ENCODE measurements around the gene PPP1CA.
"Not testable (repeated sequence)": the region's sequence is repeated elsewhere in the genome, so short reads cannot be mapped to it uniquely, and the experiment has no call there.

The PPP1CA gene

GRCh38 chr11:67416416-67417335 lies 15.0 kb upstream of the PPP1CA start:
- FAIRE-seq: no peak

- no peak for FAIRE-seq
Observed at GRCh38 chr11:67415501-67416304, 14.0 kb upstream of the PPP1CA start, which contains the start of gene CARNS1. Gene CARNS1 (plus strand): TSS chr11:67415678. CDS start chr11:67416200, 522 bp downstream.

DNA sequence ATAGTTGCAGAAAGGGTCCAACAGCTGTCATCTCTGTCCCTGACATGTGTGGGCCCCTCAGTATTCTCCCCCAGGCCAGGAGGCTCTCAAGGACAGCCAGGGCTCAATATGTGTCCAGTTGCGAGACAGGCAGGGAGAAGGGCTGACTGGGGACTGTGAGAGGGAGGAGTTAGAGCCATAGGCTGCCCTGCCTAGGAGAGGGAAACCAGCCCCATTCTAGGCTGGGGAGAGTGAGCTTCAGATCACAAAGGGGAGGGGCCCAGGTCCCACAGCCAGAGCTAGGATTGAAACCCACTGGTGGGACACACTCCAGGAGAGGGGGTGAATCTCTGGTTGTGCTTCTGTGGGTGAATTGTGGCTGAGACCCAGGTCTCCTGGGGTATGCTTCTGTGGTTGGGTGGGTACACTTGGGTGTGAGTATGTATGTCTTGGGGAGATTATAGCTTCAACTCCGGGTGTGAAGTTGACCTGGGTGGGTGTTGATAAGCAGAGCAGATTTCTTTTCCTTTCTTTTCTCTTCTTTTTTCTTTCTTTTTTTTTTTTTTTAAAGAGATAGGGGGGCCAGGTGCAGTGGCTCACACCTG lies 11.7 kb upstream of the PPP1CA start:
- no peak for FAIRE-seq

DNA sequence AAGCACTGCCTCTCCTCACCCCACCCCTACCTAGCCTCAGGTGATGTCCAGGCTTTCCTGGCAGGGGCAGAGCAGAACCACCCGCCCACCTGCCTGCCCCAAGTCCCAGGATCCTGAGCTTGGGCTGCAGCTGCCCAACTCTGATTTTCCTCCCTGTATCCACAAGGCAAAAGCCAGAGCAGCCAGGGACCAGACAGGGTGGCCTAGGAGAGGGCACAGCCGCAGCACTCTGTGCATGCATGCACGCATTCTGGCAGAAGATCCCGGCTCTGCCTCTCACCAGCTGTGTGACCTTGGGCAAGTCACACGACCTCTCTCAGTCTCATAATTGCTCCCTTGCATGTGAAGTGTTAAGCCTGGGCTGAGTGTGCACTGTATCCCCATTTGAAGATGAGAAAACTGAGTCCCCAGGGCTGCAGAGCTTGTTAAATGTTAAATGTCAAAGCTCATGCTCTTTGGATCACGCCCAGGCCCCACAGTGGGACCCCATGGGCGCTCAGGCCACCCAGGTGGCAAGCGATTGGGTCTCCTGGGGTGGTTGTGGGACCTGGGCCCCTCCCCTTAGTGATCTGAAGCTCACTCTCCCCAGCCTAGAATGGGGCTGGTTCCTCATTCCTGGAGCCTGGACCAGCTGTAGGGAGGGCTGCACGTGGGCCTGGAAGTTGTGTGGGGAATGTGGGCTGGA lies 11.0 kb upstream of the PPP1CA start:
- no peak for FAIRE-seq

DNA sequence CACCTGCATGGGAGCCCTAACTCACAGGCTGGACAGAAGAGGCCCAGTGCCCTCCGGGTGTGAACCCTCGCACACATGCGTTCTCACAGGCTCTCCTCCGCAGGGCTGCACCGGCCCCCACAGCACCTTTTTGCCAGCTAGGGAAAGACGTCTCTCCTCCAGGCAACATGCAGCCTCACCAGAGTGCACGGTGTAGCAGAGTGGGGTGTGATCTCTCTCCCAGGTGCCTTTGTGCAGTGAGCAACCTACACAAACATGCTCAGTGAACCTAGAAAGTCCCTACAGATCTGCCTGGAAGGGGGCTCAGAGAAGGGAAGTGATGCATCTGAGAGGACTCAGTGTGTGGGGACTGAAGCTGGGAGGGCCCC lies 10.1 kb upstream of the PPP1CA start:
- FAIRE-seq: no peak

GRCh38 chr11:67410984-67411784 lies 9.5 kb upstream of the PPP1CA start:
- FAIRE-seq: no peak

GRCh38 chr11:67410369-67410831 lies 8.7 kb upstream of the PPP1CA start:
- no peak for FAIRE-seq

GRCh38 chr11:67409781-67410368 lies 8.2 kb upstream of the PPP1CA start:
- no peak for FAIRE-seq

- FAIRE-seq: no peak
Observed at GRCh38 chr11:67409261-67409666, 7.6 kb upstream of the PPP1CA start.

DNA sequence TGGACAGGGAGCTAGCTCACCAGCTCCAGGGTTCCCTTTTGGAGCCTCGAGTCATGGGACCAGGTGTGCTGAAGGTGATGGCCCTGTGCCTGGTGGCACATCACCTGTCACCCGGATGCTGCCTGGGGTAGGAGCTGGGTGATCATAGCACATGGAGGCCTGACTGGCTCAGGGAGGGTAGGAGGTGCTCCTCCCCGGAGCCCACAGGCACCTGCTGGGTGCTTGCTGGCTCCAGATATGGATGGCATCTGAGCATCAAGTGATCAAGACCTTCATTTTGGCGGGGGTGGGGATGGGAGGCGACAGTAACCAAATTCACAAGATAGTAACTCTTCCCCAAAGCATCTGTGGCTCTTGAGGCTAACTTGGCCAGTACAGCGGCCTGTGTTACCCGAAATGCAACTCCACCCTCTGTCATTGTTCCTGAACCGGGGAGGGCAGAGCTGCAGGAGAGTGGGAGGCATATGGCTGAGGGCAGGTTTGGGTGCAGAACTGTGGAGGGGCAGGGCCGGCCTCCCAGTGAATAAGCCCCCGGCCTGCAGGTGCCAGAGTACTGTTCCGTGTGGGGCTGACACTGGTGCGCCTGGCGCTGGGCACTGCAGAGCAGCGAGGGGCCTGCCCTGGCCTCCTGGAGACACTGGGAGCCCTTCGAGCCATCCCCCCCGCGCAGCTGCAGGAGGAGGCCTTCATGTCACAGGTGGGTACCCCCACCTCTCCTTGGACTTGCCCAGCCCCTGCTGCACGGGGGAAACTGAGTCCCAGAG lies 7.0 kb upstream of the PPP1CA start:
- no peak for FAIRE-seq

- no peak for FAIRE-seq
Observed at GRCh38 chr11:67407688-67408163, 6.1 kb upstream of the PPP1CA start.

GRCh38 chr11:67406969-67407687 lies 5.5 kb upstream of the PPP1CA start:
- FAIRE-seq: no peak

DNA sequence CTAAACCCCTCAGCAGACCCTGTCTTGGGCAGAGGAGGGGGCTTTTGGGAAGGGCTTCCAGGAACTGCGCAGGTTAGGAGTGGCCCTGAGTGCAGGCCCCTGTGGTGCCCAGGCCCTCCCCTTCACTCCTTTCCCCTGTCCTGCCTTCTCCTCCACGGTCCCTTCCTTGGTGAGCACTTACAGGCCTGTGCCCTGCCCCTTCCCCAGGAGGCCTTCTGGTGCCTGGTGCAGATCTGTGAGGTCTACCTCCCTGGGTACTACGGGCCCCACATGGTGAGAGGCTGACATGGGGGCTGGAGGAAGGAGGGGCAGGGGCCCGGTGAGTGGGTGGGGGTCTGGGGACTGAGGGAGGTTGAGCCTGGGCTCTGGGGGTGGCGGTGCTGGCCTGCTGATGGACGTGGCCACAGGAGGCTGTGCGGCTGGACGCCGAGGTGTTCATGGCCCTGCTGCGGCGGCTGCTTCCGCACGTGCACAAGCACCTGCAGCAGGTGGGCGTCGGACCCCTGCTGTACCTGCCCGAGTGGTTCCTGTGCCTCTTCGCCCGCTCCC lies 4.8 kb upstream of the PPP1CA start:
- no peak for FAIRE-seq

- FAIRE-seq: no peak
Observed at GRCh38 chr11:67405688-67406339, 4.2 kb upstream of the PPP1CA start.

DNA sequence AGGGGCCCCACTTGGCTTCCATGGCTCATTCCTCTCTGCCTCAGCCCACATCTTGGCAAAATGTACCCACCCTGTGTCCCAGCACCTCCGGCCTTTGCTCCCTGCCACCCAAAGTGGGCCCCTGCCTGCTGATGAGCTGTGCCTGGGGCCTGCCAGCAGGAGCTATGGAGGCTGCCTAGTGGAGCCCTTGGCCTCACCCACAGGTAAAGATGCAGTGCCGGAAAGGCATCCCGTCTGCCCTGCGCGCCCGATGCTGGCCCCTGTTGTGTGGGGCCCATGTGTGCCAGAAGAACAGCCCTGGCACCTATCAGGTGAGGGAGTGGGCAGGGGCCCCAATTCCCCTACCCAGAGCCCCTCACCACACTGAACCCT lies 3.5 kb upstream of the PPP1CA start:
- FAIRE-seq: no peak

DNA sequence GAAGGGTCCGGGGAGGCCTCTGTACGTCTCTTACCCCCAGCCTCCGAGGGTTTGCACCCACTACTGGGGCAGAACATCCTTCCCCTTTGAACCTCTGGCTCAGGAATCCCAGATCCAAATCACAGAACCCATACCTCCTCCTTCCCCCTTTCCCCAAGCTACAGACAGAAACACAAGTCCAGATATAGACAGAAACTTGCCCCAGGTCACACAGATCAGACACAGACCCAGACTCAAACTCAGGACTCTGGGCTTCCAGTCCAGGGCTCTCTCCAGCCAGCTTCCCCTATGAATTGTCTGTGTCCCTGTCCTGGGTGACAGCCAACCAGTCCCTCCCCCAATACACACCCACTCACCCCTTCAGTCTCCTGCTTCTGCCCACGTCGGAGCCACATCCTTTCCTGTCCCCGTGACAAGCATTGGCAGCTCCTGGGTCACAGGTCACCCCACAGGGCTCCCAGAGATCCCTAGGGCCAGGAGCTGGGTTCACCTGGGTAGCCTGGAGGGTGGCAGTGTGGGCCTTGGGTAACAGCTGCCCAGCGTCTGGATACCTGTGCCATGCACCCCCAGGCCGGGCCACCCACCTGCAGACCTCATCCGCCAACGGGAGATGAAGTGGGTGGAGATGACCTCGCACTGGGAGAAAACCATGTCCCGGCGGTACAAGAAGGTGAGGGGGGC lies 3.0 kb upstream of the PPP1CA start:
- FAIRE-seq: no peak

DNA sequence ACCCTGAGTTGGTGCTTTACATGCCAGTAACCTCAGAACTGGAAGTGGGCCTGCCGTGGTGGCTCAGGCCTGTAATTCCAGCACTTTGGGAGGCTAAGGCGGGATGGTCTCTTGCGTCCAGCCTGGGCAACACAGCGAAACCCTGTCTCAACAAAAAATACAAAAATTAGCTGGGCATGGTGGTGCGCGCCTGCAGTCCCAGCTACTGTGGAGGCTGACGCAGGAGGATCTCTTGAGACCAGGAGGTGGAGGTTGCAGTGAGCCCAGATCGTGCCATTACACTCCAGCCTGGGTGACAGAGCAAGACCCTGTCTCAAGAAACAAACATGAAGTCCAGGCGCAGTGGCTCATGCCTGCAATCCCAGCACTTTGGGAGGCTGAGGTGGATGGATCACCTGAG lies 1.4 kb upstream of the PPP1CA start:
- FAIRE-seq: not testable (repeated sequence)

GRCh38 chr11:67402192-67402839 lies 658 bp upstream of the PPP1CA start:
- FAIRE-seq: not testable (repeated sequence)
